A673 (cell line): ENCODE data around the gene HMCES.
"Not testable (repeated sequence)": the region's sequence is repeated elsewhere in the genome, so short reads cannot be mapped to it uniquely, and the experiment has no call there.

Experiments used
- CTCF ChIP-seq: fragments of 300-800, 200-600 bp; sonication (generic); conservative IDR thresholded peaks from 2 replicates; pipeline ENCODE4 v1.5.1; 2017; ENCODE audit warnings: low read depth, mild to moderate bottlenecking, antibody characterized with exemption, low read length, moderate library complexity, mixed read lengths
- EZH2 ChIP-seq: fragments of 200-600 bp; sonication (generic); IDR thresholded peaks from 2 replicates; pipeline ENCODE4 v1.6.1; 2017; ENCODE audit warnings: borderline replicate concordance, low read depth, mild to moderate bottlenecking, mixed read lengths, antibody characterized with exemption, low read length; ENCODE audit not compliant: poor library complexity, severe bottlenecking

- TF ChIP-seq CTCF, EZH2: not testable (repeated sequence)
Measured at GRCh38 chr3:129339186-129339585, 60.5 kb downstream of the HMCES start.
